Subcutaneous adipose tissue (tissue), 4 donors: Measurements from ENCODE around the gene SNTG2. TPM values are rescaled to one million over a fixed set of nuclear protein-coding genes. Genes with fewer than 3 reads are reported as not detected.

ENCODE experiments used
- total RNA-seq, 4 donors: library from RNA; depleted of rRNA; stranded (reverse); fragments of >200 nt; gene quantifications; one replicate each; pipeline ENCODE4 v1.1.0, GENCODE V29; 2016
- TF ChIP-seq, protein P1 (sequence below): fragments of 450-650 bp; IDR thresholded peaks from one replicate; pipeline ENCODE4 v1.5.1; 2016; ENCODE audit warnings: low read depth, mild to moderate bottlenecking, control low read depth, antibody characterized with exemption, moderate library complexity

SNTG2 gene
- total RNA-seq, 4 donors from 2014 or later, result 4.2 to 17.4 (median 11.3) TPM

DNA sequence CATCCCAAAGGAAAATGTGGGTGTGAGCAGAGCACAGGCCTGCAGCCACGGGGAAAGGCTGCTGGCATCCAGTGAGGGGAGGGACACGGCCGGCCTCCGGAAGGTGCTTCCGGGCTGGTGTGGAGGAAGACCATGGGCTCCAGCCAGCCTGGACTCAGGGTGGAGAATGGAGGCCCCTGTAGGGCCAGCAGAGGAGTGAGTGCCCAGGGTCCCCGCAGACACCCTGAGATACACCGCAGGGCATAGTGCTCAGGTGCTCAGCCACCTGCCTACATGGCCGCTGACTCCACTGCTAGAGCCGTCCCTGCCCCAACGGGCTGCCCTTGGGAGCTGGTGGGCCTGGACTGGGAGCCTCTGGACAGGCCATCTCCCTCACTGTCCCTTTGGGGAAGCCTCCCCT lies 28.5 kb upstream of the SNTG2 start:
- TF ChIP-seq, protein P1, sequence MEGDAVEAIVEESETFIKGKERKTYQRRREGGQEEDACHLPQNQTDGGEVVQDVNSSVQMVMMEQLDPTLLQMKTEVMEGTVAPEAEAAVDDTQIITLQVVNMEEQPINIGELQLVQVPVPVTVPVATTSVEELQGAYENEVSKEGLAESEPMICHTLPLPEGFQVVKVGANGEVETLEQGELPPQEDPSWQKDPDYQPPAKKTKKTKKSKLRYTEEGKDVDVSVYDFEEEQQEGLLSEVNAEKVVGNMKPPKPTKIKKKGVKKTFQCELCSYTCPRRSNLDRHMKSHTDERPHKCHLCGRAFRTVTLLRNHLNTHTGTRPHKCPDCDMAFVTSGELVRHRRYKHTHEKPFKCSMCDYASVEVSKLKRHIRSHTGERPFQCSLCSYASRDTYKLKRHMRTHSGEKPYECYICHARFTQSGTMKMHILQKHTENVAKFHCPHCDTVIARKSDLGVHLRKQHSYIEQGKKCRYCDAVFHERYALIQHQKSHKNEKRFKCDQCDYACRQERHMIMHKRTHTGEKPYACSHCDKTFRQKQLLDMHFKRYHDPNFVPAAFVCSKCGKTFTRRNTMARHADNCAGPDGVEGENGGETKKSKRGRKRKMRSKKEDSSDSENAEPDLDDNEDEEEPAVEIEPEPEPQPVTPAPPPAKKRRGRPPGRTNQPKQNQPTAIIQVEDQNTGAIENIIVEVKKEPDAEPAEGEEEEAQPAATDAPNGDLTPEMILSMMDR, result no peak

DNA sequence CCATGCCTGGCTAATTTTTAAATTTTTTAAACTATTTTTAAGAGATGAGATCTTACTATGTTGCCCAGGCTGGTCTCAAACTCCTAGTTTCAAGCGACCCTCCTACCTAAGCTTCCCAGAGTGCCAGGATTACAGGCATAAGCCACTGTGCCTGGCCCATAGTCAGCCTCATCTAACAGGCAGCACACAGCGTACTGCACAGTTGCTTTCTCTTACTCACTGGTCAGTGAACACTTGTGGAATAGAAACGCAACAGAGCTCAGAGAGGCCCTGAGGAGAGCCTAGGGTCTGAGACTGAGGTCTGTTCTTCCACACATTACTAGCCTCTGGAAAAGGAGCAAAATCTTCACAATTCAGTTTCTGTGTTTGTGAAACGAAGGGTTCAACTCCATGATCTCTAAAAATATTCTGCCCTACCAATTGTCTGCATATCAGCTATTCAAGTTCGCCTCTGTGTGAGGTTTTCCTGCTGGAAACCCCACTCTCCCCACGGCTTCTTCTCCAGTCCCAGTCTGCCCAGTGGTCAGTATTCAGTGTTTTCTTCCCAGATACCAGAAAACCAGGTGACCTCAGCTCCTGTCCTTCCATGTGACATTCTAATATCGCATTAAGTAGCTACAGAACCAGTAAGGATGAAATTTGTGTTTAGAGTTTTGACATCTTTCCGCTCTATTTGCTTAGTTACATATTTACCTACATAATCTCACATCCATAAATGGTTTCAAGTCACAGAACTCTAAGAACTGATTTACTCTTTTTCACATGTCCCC lies 26.6 kb upstream of the SNTG2 start:
- TF ChIP-seq, protein P1, result no peak

DNA sequence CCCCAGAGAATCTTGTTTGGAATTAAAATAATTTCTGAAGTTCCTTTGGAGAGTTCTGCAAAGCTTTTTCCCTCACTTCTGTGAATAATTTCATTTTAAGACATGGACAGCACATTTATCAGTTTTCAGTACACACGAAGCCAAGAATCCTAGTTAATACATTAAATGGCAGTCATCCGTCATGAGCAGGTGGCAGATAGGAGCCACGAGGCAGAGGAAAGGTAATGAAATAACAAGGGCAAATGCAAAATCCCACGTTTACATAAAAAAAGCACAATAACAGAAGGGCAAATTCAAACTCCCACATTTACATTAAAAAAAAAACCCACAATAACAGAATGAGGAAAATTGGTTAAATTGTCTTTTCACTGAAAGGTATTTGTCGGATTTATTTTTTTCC lies 25.9 kb upstream of the SNTG2 start:
- TF ChIP-seq, protein P1, result no peak

DNA sequence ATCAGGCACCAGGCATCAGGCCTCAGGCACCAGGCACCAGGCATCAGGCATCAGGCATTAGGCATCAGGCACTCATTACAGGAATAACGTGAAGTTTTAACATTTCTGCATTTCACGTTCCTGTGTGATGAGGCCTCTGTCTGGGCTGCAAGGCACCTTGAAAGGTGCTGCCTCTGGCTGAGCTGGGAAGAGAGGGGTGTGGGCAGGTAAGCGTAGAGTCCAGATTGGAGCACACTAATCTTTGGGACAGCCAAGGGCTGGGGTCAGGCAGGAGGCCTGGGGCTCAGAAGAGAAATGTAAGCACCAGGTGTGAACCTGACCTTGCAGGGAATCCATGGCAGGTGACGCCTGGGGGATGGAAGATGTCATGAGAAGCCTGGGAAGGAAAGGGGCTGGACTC lies 25.3 kb upstream of the SNTG2 start:
- TF ChIP-seq, protein P1, result no peak

DNA sequence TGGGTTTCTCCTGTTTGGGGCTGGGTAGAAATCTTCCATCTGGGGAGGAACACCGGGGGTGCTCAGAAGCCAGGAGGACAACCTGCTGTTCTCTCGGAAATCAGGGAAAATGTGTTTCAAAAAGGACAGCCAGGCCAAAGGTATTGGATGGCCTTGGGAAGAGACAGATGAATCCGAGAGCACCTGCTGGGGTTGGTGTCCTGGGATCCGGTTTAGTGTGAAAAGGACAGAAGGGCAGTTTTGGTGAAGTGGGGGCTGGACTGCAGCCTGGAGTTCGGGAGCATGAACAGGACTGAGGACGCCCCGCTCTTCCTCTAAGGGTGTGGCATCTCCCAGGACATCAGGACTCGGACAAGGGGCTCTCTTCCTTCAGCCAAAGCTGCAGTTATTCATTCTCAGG lies 24.9 kb upstream of the SNTG2 start:
- TF ChIP-seq, protein P1, result no peak

DNA sequence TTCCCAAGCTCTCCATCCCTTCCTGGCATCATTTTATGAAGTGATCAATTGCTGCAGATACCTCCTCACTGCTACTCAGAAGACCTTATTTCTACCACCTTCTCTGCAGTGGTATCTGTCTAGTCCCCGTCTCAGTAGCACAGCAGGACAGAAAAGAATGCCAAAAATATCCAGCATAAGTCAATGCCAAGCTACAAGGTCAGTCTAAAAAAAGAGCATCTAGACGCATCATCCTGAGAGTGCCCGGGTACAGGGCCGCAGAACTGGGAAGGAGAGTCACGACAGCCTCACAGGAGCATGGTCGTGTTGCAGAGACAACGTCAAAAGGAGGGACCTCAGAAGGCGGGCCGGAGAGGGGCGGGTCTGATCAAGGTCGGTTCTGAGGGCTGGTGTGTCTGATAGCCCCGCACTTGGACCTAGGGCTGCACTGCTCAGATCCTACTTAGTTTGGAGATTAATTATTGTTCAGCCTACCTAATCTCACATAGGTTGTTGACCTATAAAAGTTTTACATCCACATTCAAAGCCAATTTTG lies 24.3 kb upstream of the SNTG2 start:
- TF ChIP-seq, protein P1, result no peak

DNA sequence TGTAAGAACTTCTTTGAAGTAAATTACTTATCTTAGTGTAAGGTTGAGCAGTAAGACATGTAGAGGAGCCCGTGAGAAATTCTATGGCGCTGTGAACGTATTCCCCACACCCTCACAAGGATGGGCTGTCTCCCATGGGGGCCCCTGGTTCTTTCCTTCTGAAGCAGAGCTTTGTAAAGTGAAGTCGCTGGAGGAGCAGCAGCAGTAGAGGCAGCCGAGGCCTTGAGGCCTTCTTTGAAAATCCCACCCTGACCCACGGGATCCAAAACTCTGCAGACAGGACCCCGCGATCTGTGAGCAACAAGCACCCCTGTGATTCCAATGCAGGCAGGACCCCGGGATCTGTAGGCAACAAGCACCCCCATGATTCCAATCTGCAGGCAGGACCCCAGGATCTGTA lies 23.8 kb upstream of the SNTG2 start:
- TF ChIP-seq, protein P1, result no peak
